Measurements from ENCODE around the gene IFNL4.
A peak's percentile ranks its signal among the peaks of the same experiment; 100 is the strongest.
"Not testable (repeated sequence)": the region's sequence is repeated elsewhere in the genome, so short reads cannot be mapped to it uniquely, and the experiment has no call there.

Gene IFNL4

DNA sequence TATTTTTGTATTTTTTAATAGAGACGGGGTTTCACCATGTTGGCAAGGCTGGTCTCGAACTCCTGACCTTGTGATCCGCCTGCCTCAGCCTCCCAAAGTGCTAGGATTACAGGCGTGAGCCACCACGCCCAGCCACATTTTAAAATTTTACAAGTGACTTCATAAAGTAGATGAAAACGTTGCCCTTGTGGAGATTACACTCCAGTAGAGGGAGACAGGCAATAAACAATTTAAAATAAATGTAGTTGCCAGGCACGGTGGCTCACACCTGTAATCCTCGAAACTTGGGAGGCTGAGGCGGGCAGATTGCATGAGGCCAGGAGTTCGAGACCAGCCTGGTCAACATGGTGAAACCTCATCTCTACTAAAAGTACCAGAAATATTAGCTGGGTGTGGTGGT, 29.5 kb downstream of the IFNL4 start:
- not testable (repeated sequence) for DNase-seq

DNA sequence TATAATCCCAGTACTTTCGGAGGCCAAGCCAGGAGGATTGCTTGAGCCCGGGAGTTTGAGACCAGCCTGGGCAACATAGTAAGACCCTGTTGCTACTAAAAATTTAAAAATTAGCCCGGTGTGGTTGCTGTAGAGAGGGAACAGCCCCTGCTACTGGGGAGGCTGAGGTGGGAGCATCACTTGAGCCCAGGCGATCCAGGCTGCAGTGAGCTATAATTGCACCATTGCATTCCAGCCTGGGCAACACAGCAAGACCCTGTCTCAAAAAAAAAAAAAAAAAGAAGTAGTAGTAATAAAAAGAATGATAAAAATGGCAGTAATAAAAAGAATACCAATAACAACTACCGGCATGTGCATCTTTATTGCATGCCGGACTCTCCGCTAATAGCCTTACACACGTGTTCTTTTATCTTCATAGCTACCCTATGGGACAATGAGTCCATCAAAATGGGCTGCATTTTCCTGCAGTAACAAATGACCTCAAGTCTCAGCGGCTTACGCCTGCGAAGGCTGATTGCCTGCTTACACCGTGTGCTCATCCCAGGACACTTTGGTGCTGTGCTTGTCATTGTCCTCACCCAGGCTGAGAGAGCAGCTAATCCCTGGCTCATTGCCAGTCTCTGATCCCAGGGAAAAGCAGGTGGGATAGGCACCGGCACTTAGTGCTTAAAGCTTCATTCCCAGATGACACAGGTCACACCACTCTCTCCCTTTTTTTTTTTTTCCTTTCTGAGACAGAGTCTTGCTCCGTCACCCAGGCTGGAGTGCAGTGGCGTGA, 30.2 kb downstream of the IFNL4 start:
- DNase-seq, result no peak

GRCh38 chr19:39217094-39217493, 31.6 kb downstream of the IFNL4 start:
- no peak for DNase-seq

- not testable (repeated sequence) for DNase-seq
These were observed 33.3 kb downstream of the IFNL4 start for GRCh38 chr19:39215323-39215722.

GRCh38 chr19:39212375-39212742, 36.3 kb downstream of the IFNL4 start:
- peak; percentile 26 for DNase-seq

GRCh38 chr19:39211731-39212374, 36.8 kb downstream of the IFNL4 start:
- DNase-seq, result no peak

DNA sequence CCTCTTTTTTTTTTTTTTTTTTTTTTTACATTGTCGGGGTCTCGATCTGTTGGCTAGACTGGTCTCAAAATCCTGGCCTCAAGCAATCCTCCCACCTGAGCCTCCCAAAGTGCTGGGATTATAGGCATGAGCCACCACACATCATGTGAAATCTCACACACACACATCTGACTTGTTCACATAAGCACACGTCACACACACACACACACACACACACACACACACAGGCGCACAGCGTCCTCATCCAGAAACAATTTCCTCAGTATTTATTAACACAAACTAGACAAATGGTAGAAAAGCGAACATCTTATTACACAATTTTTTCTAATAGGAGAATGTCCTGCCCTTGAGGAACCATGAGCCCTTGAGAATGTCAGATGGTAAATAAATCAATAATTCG, 39.5 kb downstream of the IFNL4 start:
- no peak for DNase-seq

DNA sequence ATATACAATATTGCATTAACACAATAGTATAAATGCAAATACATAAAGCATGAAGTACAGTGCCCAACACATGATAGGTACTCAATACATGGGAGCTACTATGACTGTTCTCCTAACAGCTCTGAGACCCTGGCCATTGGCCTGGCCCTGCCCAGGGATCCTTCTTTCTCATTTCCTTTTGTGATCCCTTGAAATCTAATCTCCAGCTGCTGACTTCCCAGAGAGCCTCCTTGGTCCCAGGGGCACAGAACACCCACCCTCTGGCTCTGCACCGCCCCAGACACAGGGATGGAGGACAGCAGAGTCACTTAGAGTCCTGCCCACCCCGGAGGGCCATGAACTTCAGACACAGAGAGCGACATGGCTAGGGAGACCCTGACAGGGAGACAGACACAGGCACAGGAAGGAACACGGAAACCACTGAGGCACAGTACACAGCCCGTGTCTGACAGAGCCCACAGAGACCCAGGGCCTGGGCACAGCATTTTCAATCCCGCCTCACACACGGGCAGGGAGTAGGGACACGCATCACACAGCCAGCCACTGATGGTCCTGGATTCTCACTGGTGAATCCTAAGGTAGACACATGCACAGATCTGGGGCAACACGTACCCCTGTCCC, 40.4 kb downstream of the IFNL4 start:
- DNase-seq, result no peak

GRCh38 chr19:39207293-39207836, 41.3 kb downstream of the IFNL4 start:
- DNase-seq, result no peak

DNA sequence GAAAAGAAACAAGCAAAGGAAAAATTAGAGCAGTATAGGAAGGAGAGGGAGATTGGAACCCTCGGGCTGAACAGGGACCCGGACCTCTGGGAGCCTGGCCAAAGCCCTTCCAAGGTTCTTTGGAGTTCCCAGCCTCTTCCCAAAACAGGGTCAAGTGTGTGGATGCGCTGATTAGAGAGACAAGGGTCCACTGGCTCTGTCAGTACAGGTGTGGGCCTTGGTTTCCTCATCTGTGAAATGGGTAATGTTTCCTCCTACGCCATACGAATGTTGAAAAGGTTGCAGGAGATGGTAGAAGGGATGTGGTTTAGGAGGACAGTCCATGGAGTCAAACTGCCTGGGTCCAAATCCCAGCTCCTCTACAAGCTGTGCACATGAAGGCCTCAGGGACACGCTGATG, 42.5 kb downstream of the IFNL4 start:
- no peak for DNase-seq

- no peak for DNase-seq
These were observed 43.2 kb downstream of the IFNL4 start for GRCh38 chr19:39205449-39205764.

DNA sequence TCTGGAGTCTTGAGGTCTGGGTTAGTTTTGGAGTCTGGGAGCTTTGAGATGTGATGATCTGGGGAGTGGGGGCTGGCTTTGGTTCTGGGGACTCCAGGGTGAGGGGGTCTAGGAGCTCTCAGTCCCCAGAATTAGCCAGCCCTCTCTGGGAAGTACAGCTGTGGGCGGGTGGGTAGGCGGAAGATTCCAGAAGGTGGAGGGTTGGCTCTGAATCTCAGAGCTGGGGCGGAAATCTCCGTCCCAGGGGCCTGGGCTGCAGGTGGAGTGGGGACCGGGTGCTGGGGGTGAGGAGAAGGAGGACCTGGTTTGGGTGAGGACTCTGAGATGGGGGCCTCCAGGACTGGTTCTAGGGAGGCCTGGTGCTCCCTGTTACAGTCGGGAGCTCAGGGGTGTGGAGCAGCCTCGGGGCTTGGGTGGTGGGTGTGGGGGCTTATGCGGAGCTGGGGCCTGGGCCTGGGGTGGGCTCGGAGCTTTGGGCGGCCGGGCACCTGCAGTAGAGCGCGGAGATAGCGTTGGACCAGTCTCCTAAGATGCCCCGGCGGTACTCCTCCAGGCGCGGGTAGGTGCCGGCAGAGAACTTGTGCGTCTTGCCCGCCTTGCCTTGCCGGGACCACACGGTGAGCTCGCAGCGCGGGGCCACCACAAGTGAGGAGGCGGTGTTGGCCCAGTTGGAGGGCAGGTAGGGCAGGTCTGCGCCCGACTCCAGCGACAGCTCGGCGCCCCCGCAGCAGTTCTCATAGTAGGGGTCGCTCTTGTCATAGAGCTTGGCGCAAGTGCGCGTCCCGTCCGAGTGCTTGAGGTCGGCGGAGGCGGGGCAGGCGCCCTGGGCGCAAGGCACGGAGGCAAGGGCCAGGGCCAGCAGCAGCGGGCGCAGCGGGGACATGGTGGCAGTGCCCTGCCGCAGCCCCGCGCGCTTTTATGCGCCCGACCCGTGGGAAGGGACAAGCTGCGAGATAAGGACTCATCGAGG, 45.0 kb downstream of the IFNL4 start, which contains the start of gene SYCN:
Gene SYCN, minus strand, starts transcription at position 892 of the 970 bp plus-strand sequence. Its CDS starts 9 bp downstream, at position 883.
- no peak for DNase-seq

DNA sequence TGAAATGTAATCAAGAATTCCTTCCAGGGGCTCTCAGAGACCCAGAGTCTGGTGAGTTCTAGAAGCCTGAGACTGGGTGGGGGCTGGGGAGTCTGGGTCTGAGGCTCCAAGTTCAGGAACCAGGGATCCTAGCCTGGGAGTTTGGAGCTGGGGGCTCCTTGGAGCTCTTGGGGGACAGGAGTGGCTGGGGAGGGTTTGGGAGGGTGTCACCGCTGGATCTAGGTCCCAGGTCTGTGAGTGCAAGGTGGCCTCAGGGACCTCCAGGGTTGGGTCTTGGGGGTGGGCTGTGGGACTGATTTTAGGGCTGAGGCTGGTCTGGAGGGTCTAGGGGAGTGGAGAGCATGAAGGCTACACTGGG, 45.7 kb downstream of the IFNL4 start:
- no peak for DNase-seq

- no peak for DNase-seq
These were observed 47.9 kb downstream of the IFNL4 start for GRCh38 chr19:39200803-39201115.

DNA sequence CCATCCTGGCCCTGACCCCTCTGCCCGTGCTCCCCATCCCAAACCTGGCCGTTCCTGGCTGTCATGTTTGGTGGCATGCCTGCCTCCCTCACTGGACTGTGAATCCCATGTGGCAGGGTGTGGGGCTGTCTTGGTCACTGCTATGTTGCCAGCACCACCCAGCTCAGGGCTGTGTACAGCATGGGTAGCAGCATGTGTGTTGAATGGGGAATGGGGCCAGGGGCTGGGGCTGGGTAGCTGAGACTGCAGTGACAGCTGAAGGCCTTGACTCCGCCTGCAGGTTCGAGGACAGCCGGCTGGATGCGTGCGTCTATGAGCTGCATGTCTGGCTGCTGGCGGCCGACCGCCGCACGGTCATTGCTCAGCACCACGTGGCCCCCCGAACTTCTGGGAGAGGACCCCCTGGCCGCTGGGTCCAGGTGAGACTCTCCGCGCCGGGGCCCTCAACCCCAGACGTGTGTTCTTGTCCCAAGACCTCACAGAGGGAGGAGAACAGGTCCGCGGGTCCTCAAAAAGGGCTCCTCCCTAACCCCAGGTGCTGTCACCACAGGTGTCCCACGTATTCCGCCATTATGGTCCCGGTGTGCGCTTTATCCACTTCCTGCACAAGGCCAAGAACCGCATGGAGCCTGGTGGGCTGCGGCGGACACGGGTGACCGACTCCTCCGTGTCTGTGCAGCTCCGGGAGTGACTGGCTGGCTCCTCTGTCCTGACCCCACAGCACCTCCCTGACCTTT, 48.4 kb downstream of the IFNL4 start:
- DNase-seq, result no peak

DNA sequence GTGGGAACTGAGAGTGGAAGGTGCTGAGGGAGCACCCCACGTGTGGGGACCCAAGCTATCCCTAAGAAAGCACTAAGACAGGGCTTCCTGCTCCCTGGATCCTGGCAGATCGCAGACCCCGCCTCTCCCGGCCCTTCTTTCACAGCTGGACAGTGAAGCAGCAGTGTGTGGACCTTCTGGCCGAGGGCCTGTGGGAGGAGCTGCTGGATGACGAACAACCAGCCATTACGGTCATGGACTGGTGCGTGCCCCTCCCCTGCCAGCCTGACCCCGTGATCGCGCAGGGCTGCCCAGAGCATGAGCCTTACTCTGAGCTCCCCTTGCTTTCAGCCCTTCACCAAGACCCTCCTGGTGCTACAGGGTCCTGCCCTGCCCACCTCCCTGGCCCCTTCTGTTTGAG, 49.6 kb downstream of the IFNL4 start:
- DNase-seq, result no peak

GRCh38 chr19:39197808-39198207, 50.8 kb downstream of the IFNL4 start:
- DNase-seq, result no peak

DNA sequence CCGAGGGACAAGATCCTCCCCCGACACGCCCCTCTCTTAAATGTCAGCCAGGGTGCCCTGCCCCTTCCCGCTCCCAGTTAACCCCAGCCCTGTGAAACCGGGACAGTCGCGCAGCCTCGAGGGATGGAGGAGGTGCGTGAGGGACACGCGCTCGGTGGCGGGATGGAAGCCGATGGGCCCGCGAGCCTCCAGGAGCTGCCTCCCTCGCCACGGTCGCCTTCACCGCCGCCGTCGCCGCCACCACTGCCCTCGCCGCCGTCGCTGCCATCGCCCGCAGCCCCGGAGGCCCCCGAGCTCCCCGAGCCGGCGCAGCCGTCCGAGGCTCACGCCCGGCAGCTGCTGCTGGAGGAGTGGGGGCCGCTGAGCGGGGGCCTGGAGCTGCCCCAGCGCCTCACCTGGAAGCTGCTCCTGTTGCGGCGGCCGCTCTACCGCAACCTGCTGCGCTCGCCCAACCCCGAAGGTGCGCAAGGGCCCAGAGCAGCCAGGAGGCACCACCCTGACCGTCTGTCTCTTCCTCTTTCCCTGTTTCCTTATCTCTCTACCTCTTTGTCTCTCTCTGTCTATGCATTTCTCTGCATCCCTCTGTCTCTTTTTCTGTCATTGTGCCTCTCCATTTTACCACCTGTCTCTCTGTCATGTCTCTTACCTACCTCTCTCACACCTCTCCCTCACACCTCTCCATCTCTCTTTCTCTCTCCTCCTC, 51.6 kb downstream of the IFNL4 start, which contains the start of gene NCCRP1:
Gene NCCRP1, plus strand, starts transcription at position 105 of the 703 bp plus-strand sequence. Its CDS starts 19 bp downstream, at position 124.
- DNase-seq, result no peak

DNA sequence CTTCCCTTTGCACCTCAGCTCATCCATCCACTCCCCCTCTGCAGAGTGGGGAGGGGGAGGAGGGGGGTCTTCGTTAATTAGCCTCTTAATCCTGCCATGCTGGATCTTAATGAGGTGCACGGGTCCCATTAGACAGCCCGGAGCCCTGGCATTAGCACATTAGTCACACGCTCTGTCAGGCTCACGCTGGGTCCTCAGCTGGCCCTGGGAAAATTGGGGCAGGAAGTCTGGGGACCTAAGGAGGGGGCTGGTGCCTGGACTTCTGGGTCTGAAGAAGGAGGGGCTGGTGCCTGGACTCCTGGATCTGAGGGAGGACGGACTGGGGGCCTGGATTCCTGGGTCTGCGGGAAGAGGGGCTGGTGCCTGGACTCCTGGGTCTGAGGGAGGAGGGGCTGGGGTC, 52.3 kb downstream of the IFNL4 start:
- DNase-seq, result no peak
